ENCODE results near the gene CCDC185.

The CCDC185 gene

GRCh38 chr1:223393275-223394214, at the start of gene CCDC185:
Gene CCDC185, plus strand, starts transcription at chr1:223393415. Its CDS starts 61 bp downstream, at chr1:223393476.
- no peak for FAIRE-seq

DNA sequence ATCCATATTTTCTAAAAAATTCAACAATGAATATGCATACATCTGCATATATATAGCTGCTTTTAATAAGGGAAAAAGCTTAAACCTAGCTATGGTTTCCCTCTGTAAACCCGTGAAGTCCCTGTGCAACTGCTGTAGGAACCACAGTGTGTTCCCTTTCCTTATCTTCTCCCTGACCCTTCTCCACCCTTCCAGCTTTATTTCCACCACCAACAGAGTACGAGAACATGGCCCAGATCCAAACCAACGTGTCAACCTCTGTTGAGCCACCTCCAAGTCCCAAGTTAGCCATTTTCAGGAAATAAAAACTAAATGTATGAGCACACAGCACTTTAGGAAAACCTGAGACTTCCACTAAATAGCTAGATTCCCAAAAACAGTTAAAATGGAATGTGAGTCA, 49.5 kb upstream of the CCDC185 start:
- DNase-seq (ENCODE audit: insufficient read length, low spot score) (no peak), FAIRE-seq (no peak)

More at GRCh38 chr1:223393275-223394214, at the start of gene CCDC185:
- DNase-seq (ENCODE audit: insufficient read length, low spot score), result no peak

GRCh38 chr1:223344491-223344890, 48.7 kb upstream of the CCDC185 start:
- no peak for FAIRE-seq
- no peak for DNase-seq (ENCODE audit: insufficient read length, low spot score)

DNA sequence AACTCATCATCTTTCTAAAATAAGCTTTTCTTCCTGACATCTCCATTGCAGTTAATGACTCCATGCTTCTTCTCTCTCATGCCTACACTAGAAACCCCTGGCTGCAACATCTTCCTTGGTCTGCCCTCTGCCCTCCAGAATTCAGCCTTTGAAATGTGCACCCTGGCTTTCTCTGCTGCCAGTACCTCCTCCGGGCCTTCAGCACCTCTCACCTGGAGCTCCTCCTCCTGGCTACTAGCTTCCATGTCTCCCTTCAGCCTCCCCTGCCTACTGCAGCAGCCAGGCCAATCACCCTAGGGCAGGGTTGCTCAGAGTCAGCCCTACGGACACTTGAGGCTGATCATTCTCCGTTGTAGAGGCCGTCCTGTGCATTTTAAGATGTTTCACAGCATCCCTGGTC, 47.5 kb upstream of the CCDC185 start:
- FAIRE-seq (no peak), DNase-seq (ENCODE audit: insufficient read length, low spot score) (no peak)

DNA sequence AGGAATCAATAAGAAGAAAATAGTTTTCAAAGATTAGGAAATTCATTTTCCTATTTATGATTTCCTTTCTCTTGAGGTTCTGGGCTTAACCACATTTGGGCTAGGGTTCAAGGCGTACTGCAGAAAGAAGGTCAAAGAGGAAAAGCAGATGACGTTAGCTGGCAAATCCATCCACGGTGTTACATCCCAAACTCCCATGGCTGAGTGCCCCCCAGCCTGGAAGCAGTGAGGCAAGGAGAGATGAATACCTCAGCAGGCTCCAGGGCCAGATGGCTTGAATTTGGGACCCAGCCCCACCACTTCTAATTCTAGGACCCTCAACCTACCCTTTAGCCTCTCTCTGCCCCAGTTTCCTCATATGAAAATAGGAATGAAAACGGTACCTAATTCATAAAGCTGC, 46.9 kb upstream of the CCDC185 start:
- FAIRE-seq, result no peak
- no peak for DNase-seq (ENCODE audit: insufficient read length, low spot score)

DNA sequence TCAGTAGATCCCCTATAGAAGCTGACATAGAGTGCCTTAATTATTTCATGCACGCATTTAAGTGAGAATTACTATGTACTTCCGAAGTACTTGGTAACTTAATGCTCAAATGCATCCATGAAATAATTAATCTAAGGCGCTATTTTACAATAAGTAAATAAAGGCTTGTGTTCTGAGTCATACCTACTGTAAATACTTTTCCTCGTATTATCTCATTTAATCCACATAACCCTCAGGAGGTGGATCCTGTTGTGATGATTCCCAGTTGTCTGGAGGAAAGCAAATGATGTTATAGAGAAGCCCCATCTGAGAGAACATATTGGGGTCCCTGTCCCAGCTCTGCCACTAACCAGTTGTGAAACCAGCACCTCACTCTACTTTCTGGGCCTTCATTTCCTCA, 45.6 kb upstream of the CCDC185 start:
- DNase-seq (ENCODE audit: insufficient read length, low spot score), result no peak
- FAIRE-seq, result no peak

DNA sequence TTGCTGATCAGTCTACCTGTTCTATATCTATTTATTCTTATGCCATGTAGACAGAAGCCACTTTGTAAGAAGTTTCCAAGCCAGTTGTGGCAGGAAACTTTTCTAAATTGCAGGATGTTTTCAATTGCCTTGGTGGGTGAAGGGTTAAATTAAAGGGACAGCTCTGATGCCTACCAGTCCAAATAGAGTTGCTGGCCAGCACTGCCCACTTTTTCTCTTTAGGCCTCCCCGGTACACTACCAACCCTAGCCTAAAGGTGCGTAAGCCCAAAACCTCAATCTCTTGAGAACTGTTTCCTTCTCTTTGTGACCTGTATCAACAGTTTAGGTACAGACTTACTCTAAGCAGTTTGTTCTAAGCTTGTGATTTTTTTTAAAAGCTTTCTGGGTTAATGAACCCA, 44.8 kb upstream of the CCDC185 start:
- FAIRE-seq (no peak), DNase-seq (ENCODE audit: insufficient read length, low spot score) (no peak)

GRCh38 chr1:223349241-223349640, 44.0 kb upstream of the CCDC185 start:
- FAIRE-seq (no peak), DNase-seq (ENCODE audit: insufficient read length, low spot score) (no peak)

DNA sequence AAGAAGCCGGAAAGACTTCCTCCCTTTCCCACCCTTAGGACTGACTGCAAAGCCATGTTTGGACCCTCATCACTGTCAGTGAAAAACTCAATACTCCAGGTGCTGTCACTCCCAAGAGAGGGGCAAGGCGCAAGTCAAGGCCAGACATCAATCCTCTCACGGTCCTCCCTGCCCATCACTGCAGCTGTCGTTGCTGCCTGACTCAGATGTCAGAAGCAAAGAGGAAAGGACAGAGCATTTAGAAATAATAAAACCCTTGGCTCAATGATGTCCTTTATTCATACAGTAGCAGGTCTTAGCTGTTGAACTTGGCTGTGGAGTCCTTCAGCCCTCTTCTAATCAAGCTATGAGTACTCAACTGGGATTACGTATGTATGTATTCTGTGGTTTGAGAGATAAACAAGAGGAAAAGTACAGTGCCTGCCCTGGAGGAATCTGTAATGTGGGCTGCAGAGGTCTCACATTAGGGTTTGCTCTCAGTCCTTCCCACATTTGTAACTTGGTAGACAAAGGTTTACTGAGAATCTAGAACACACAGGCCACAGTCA, 42.8 kb upstream of the CCDC185 start:
- DNase-seq (ENCODE audit: insufficient read length, low spot score) (no peak), FAIRE-seq (no peak)

DNA sequence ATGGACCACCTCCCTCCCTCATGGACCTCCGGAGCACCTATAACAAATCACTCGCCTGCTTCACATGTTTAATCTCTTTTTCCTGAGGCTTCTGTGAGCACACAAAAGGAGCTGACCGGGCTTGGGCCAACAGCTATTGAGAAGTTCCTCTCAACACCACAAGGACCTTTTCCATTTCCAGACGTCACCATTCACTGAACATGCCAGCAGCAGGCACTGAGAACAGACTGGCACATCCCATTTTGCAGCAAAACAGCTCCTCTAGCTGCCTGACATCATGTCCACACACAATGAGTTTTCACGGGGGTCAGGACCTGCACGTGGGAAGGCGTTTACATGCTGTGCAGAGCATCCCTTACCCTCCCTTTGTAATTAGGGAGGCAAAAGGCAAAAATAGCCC, 40.3 kb upstream of the CCDC185 start:
- DNase-seq (ENCODE audit: insufficient read length, low spot score) (no peak), FAIRE-seq (no peak)

DNA sequence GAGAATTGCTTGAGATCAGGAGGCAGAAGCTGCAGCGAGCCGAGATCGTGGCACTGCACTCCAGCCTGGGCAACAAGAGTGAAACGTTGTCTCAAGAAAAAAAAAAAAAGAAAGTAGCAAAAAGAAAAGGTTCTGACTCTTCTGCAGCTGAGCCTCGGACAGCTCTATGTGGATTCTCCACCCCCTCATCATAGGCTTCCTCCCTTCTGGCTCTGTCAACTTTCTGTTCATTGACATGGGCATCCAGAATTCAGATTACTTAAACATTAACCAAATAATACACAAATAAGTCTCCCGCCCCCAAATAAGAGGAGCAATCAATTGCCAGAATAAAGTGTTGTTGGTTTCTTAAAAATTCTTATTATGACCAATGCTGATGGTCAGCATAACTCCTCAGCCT, 39.3 kb upstream of the CCDC185 start:
- FAIRE-seq (no peak), DNase-seq (ENCODE audit: insufficient read length, low spot score) (no peak)

DNA sequence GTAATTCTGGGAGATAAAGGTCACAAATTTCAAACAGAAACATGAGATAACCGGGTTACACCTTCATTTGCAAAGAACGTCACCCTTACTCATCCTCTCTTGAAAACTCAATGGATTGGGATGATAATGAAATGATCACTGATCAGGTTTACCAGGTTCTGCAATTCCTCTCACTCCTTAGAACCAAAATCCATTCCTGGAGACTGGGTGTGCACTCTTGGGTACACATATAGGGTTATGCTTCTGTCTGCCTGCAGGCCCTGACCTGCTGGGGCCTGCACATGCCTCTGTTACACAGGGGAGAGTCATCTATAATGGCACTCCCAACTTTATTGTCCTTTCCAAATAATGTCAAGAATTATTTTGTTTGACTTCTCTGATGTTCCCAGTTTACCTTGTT, 37.5 kb upstream of the CCDC185 start:
- no peak for DNase-seq (ENCODE audit: insufficient read length, low spot score)
- FAIRE-seq, result no peak

GRCh38 chr1:223358826-223359225, 34.4 kb upstream of the CCDC185 start:
- DNase-seq (ENCODE audit: insufficient read length, low spot score) (no peak), FAIRE-seq (no peak)

- no peak for FAIRE-seq
- DNase-seq (ENCODE audit: insufficient read length, low spot score), result no peak
These were observed 30.0 kb upstream of the CCDC185 start for GRCh38 chr1:223363057-223363855.

GRCh38 chr1:223363856-223364684, 29.1 kb upstream of the CCDC185 start, which contains the start of gene SUSD4:
Gene SUSD4, minus strand, starts transcription at chr1:223364176. Its CDS starts 751 bp downstream, at chr1:223363425.
- no peak for FAIRE-seq
- DNase-seq (ENCODE audit: insufficient read length, low spot score), result peak; percentile 39

GRCh38 chr1:223364685-223365382, 28.4 kb upstream of the CCDC185 start:
- FAIRE-seq (no peak), DNase-seq (ENCODE audit: insufficient read length, low spot score) (no peak)

DNA sequence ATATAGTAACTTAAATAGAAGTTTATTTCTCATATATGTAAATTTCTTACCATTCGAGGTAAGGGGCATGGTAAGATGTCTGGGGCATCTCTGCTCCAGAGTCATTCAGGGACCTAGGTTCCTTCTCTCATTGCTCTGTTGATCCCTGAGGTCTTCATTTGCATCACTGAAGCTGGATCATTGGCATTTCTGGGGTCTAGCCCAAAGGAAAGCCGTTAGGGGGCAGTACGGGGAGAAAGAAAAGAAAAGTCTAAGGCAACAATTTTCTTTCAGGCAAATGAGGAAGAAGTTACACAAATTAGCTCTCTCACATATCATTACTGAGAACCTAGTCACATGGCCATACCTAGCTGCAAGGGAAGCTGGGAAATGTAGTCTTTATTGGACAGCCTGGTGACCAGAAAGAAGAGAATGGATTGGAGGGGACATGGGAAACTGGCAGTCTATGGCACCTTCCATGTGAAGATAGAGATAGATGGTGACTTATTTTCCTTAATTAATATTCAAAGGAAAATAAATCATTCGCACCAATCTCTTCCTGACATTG, 19.1 kb upstream of the CCDC185 start:
- FAIRE-seq (no peak), DNase-seq (ENCODE audit: insufficient read length, low spot score) (no peak)

- FAIRE-seq, result no peak
- no peak for DNase-seq (ENCODE audit: insufficient read length, low spot score)
These were observed 14.5 kb upstream of the CCDC185 start for GRCh38 chr1:223378754-223379153.

DNA sequence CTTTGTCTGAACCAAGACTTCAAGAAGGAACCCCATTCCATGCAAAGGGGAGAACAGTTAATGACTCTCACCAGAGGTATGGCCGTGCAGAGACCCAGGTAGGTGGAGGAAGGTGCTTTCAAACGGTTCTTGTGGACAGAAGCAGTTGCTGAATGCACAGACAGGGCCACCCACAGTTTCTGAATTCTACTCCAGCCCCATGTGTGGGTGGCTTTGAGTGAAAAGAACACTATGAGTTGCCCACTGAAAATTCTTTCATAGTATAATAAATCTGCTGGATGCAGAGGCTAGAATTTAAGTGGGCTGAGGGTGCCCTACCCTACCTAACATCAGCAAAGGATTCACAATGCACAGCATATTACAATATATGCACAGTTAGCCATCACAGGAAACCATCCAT, 7.2 kb upstream of the CCDC185 start:
- DNase-seq (ENCODE audit: insufficient read length, low spot score) (no peak), FAIRE-seq (no peak)

- FAIRE-seq, result no peak
- DNase-seq (ENCODE audit: insufficient read length, low spot score), result no peak
These were observed 2.6 kb upstream of the CCDC185 start for GRCh38 chr1:223390618-223391017.
